SK-N-SH (cell line): Measurements from ENCODE around the gene UBE3B. TPM values are rescaled to one million over a fixed set of nuclear protein-coding genes. Genes with fewer than 3 reads are reported as not detected.

Experiments used
- CTCF ChIA-PET: fragments of 300-600, 350-600 bp; formaldehyde crosslinking; extraction: SDS; loops from one replicate; lab custom pipeline; 2021; lab: Yijun Ruan, JAX
- POLR2A ChIA-PET: fragments of 350-600 bp; sonication (Branson Sonifier 250); formaldehyde crosslinking; extraction: SDS; loops from one replicate; lab custom pipeline; 2020; ENCODE audit warnings: antibody characterized with exemption, inconsistent platforms; lab: Yijun Ruan, JAX
- DNase-seq: peaks from one replicate; pipeline ENCODE4 v3.0.0; 2012
- H2AFZ ChIP-seq: fragments of 200-600 bp; sonication (generic); 2 replicates; pipeline ENCODE4 v1.8.1; 2016; ENCODE audit warnings: antibody characterized with exemption, mild to moderate bottlenecking, low read depth
- H3F3A ChIP-seq: fragments of 200-600 bp; sonication (generic); replicated peaks from 2 replicates; pipeline ENCODE3; 2016; ENCODE audit warnings: antibody characterized with exemption, mild to moderate bottlenecking; ENCODE audit not compliant: insufficient read depth
- H3K27ac ChIP-seq, 2 experiments: fragments of 200-500 bp in 1 of 2; fragments of 200-600 bp in 1 of 2; sonication (Bioruptor generic) in 1 of 2; sonication (generic), shearing (Covaris generic) in 1 of 2; 2 replicates each; pipeline versions ENCODE4 v1.5.1 to v1.6.1; 2014 to 2016; ENCODE audit warnings: low read depth in 2 of 2, inconsistent platforms in 1 of 2, low read length in 1 of 2, mild to moderate bottlenecking in 1 of 2, mixed read lengths in 1 of 2
- H3K27me3 ChIP-seq: fragments of 200-600 bp; sonication (generic), shearing (Covaris generic); 2 replicates; pipeline ENCODE4 v1.6.1; 2016; ENCODE audit warnings: mixed run types; ENCODE audit not compliant: insufficient read depth
- H3K36me3 ChIP-seq, 2 experiments: fragments of 200-500 bp in 1 of 2; fragments of 200-600 bp in 1 of 2; sonication (Bioruptor generic) in 1 of 2; sonication (generic) in 1 of 2; replicated peaks in 1 of 2; 2 replicates each; pipeline versions ENCODE3 to v1.5.1; 2014 to 2016; ENCODE audit warnings: low read length in 1 of 2, mild to moderate bottlenecking in 1 of 2; ENCODE audit not compliant: insufficient read depth in 2 of 2, control insufficient read depth in 1 of 2
- H3K4me1 ChIP-seq, 2 experiments: fragments of 200-500 bp in 1 of 2; fragments of 200-600 bp in 1 of 2; sonication (Bioruptor generic) in 1 of 2; sonication (generic), shearing (Covaris generic) in 1 of 2; 2 replicates each; pipeline versions ENCODE4 v1.5.1 to v1.6.1; 2014 to 2016; ENCODE audit warnings: low read depth in 1 of 2, low read length in 1 of 2, mixed run types in 1 of 2; ENCODE audit not compliant: insufficient read depth in 2 of 2, control insufficient read depth in 1 of 2
- H3K4me2 ChIP-seq: fragments of 200-600 bp; sonication (generic), shearing (Covaris generic); 2 replicates; pipeline ENCODE4 v1.6.1; 2017; ENCODE audit warnings: mixed run types
- H3K4me3 ChIP-seq, 2 experiments: fragments of 200-500 bp in 1 of 2; fragments of 200-600 bp in 1 of 2; sonication (Bioruptor generic) in 1 of 2; sonication (generic), shearing (Covaris generic) in 1 of 2; 2 replicates each; pipeline versions ENCODE4 v1.5.1 to v1.8.1; 2014 to 2016; ENCODE audit warnings: low read depth in 2 of 2, inconsistent platforms in 1 of 2, low read length in 1 of 2, mild to moderate bottlenecking in 1 of 2, mixed read lengths in 1 of 2, moderate library complexity in 1 of 2
- H3K79me2 ChIP-seq: fragments of 200-600 bp; sonication (generic); 2 replicates; pipeline ENCODE4 v1.8.1; 2017; ENCODE audit warnings: mild to moderate bottlenecking; ENCODE audit not compliant: insufficient read depth
- H3K9ac ChIP-seq: fragments of 200-600 bp; sonication (generic); 2 replicates; pipeline ENCODE4 v1.6.1; 2017; ENCODE audit warnings: mixed run types
- H3K9me2 ChIP-seq: fragments of 200-600 bp; sonication (generic); 2 replicates; pipeline ENCODE4 v1.6.1; 2017; ENCODE audit warnings: mixed run types
- H3K9me3 ChIP-seq: fragments of 200-600 bp; sonication (generic); 2 replicates; pipeline ENCODE4 v1.6.1; 2017; ENCODE audit warnings: mixed run types, mild to moderate bottlenecking, moderate library complexity
- H4K20me1 ChIP-seq: fragments of 200-600 bp; sonication (generic); 2 replicates; pipeline ENCODE4 v1.6.1; 2017; ENCODE audit warnings: mild to moderate bottlenecking, mixed run types; ENCODE audit not compliant: insufficient read depth
- CHD2 ChIP-seq: fragments of 150-350 bp; IDR thresholded peaks from 2 replicates; pipeline ENCODE4 v1.6.1; 2018; ENCODE audit warnings: low read length; ENCODE audit not compliant: partially characterized antibody
- CTCF ChIP-seq: fragments of 200-600 bp; sonication (generic); IDR thresholded peaks from 2 replicates; pipeline ENCODE4 v1.6.1; 2017; ENCODE audit warnings: antibody characterized with exemption, mild to moderate bottlenecking, moderate library complexity
- FOSL2 ChIP-seq: IDR thresholded peaks from 2 replicates; pipeline ENCODE4 v1.4.0; 2012; ENCODE audit warnings: low read depth, mild to moderate bottlenecking, moderate library complexity, borderline replicate concordance
- FOXJ3 ChIP-seq: sonication (generic); formaldehyde crosslinking; IDR thresholded peaks from 2 replicates; pipeline ENCODE4 v1.5.1; 2020; ENCODE audit warnings: mild to moderate bottlenecking, missing genetic modification reagents
- JUND ChIP-seq: IDR thresholded peaks from 2 replicates; pipeline ENCODE4 v1.4.0; 2012
- MAX ChIP-seq: IDR thresholded peaks from 2 replicates; pipeline ENCODE4 v1.4.0; 2012; ENCODE audit warnings: low read depth
- NRF1 ChIP-seq: IDR thresholded peaks from 2 replicates; pipeline ENCODE4 v1.6.1; 2012; ENCODE audit warnings: low read depth, mild to moderate bottlenecking, low read length
- PBX3 ChIP-seq: IDR thresholded peaks from 2 replicates; pipeline ENCODE4; 2012
- POLR2AphosphoS5 ChIP-seq: IDR thresholded peaks from 2 replicates; pipeline ENCODE4 v1.6.1; 2012; ENCODE audit warnings: low read depth, low read length
- RAD21 ChIP-seq: IDR thresholded peaks from 2 replicates; pipeline ENCODE4 v1.6.1; 2012; ENCODE audit warnings: mild to moderate bottlenecking, low read length
- REST ChIP-seq: IDR thresholded peaks from 2 replicates; pipeline ENCODE4 v1.6.1; 2012; ENCODE audit warnings: mild to moderate bottlenecking, low read depth, low read length, moderate library complexity
- RXRA ChIP-seq: IDR thresholded peaks from 2 replicates; pipeline ENCODE4 v1.4.0; 2012; ENCODE audit warnings: low read depth, mild to moderate bottlenecking, borderline replicate concordance
- SMC3 ChIP-seq: IDR thresholded peaks from 2 replicates; pipeline ENCODE4 v1.6.1; 2012; ENCODE audit warnings: low read depth, low read length, improper control_type of control experiment
- TCF12 ChIP-seq: IDR thresholded peaks from 2 replicates; pipeline ENCODE4 v1.4.0; 2012
- USF1 ChIP-seq: IDR thresholded peaks from 2 replicates; pipeline ENCODE4 v1.4.0; 2012; ENCODE audit warnings: low read depth, borderline replicate concordance
- ZBTB33 ChIP-seq: IDR thresholded peaks from 2 replicates; pipeline ENCODE4 v1.4.0; 2012; ENCODE audit warnings: low read depth, borderline replicate concordance
- WGBS: methylation state at CpG from one replicate; pipeline ENCODE4 v1.1.6; 2017; ENCODE audit warnings: low lambda C conversion rate; 5-methylcytosine and 5-hydroxymethylcytosine counted together
- polyA plus RNA-seq, 3 experiments: library from polyadenylated mRNA; depleted of rRNA; stranded (reverse); fragments of >200 nt; gene quantifications; 2 replicates each; pipeline ENCODE4 v1.2.3, GENCODE V29; 2012

Gene UBE3B
- polyA plus RNA-seq, 1 of the 3 experiments (the other 2 are of a cell fraction): 28.6 TPM

GRCh38 chr12:109553483-109553882 lies 76.0 kb downstream of the UBE3B start:
- Histone ChIP-seq H3K9ac (no peak overlapping the region), H3K4me1 (peaks cover 0 to 26% of the 10 kb centered on the region in 2 experiments; a peak in 1 of 4 replicates), H3K9me2 (no peaks in the 10 kb centered on the region), H3K4me3 (no peak overlapping the region), H3F3A (no peaks in the 10 kb centered on the region), H3K4me2 (no peak overlapping the region), H4K20me1 (no peaks in the 10 kb centered on the region), H2AFZ (no peak overlapping the region), H3K36me3 (no peaks in the 10 kb centered on the region), H3K27ac (no peak overlapping the region), H3K9me3 (no peaks in the 10 kb centered on the region), H3K27me3 (no peaks in the 10 kb centered on the region), H3K79me2 (no peaks in the 10 kb centered on the region)
- ChIA-PET CTCF (interaction anchor here (0.8 to 3.4 kb wide), 6 partner anchors 10 to 292 kb away, joined by 3 to 11 read pairs (median 4); no protein-coding TSS in a partner anchor), POLR2A (interaction anchor here (1.0 kb wide), 1 partner anchor 11 kb away, joined by 3 read pairs; no protein-coding TSS in a partner anchor)
- WGBS: 86% methylated on average over 7 of the region's 7 CpGs
- TF ChIP-seq ZBTB33 (no peak), FOSL2 (no peak), REST (no peak), CTCF (no peak), USF1 (no peak), MAX (no peak), POLR2AphosphoS5 (no peak), NRF1 (no peak), RAD21 (no peak), CHD2 (no peak), FOXJ3 (no peak), TCF12 (no peak), RXRA (no peak), PBX3 (no peak), JUND (no peak), SMC3 (no peak)
- DNase-seq: no peak
